ENCODE measurements around the gene CPA4.

CPA4 gene

GRCh38 chr7:130293521-130293920, 560 bp downstream of the CPA4 start:
- no peak for DNase-seq (ENCODE audit: insufficient read length)
- TF ChIP-seq POLR2A (IDR thresholded peaks at IDR 0.05; ENCODE audit: low read depth, low read length) (no peak), TAF1 (IDR thresholded peaks at IDR 0.05; ENCODE audit: borderline replicate concordance, low read depth, low read length) (no peak), POLR2AphosphoS5 (IDR thresholded peaks at IDR 0.05; ENCODE audit: low read depth, low read length) (no peak)
- no peak for FAIRE-seq

- DNase-seq (ENCODE audit: insufficient read length) (no peak), FAIRE-seq (no peak)
- TF ChIP-seq POLR2AphosphoS5 (IDR thresholded peaks at IDR 0.05; ENCODE audit: low read depth, low read length) (no peak), TAF1 (IDR thresholded peaks at IDR 0.05; ENCODE audit: borderline replicate concordance, low read depth, low read length) (no peak), POLR2A (IDR thresholded peaks at IDR 0.05; ENCODE audit: low read depth, low read length) (no peak)
Measured at GRCh38 chr7:130294314-130294713, 1.4 kb downstream of the CPA4 start.

GRCh38 chr7:130296221-130296951, 3.4 kb downstream of the CPA4 start:
- FAIRE-seq (no peak), DNase-seq (ENCODE audit: insufficient read length) (no peak)
- TF ChIP-seq POLR2A (IDR thresholded peaks at IDR 0.05; ENCODE audit: low read depth, low read length) (no peak), TAF1 (IDR thresholded peaks at IDR 0.05; ENCODE audit: borderline replicate concordance, low read depth, low read length) (no peak), POLR2AphosphoS5 (IDR thresholded peaks at IDR 0.05; ENCODE audit: low read depth, low read length) (no peak)

GRCh38 chr7:130297628-130298543, 4.9 kb downstream of the CPA4 start:
- DNase-seq (ENCODE audit: insufficient read length) (no peak), FAIRE-seq (no peak)

GRCh38 chr7:130298544-130299326, 5.8 kb downstream of the CPA4 start:
- FAIRE-seq: no peak
- TF ChIP-seq TAF1 (IDR thresholded peaks at IDR 0.05; ENCODE audit: borderline replicate concordance, low read depth, low read length): no peak
- no peak for TF ChIP-seq POLR2AphosphoS5 (IDR thresholded peaks at IDR 0.05; ENCODE audit: low read depth, low read length)
- no peak for TF ChIP-seq POLR2A (IDR thresholded peaks at IDR 0.05; ENCODE audit: low read depth, low read length)

More at GRCh38 chr7:130297628-130298543, 4.9 kb downstream of the CPA4 start:
- TF ChIP-seq TAF1 (IDR thresholded peaks at IDR 0.05; ENCODE audit: borderline replicate concordance, low read depth, low read length) (no peak), POLR2A (IDR thresholded peaks at IDR 0.05; ENCODE audit: low read depth, low read length) (no peak), POLR2AphosphoS5 (IDR thresholded peaks at IDR 0.05; ENCODE audit: low read depth, low read length) (no peak)

GRCh38 chr7:130299866-130300265, 6.9 kb downstream of the CPA4 start:
- DNase-seq (ENCODE audit: insufficient read length) (no peak), FAIRE-seq (no peak)
- TF ChIP-seq TAF1 (IDR thresholded peaks at IDR 0.05; ENCODE audit: borderline replicate concordance, low read depth, low read length) (no peak), POLR2A (IDR thresholded peaks at IDR 0.05; ENCODE audit: low read depth, low read length) (no peak), POLR2AphosphoS5 (IDR thresholded peaks at IDR 0.05; ENCODE audit: low read depth, low read length) (no peak)

More at GRCh38 chr7:130298544-130299326, 5.8 kb downstream of the CPA4 start:
- DNase-seq (ENCODE audit: insufficient read length): no peak

GRCh38 chr7:130301501-130302020, 8.6 kb downstream of the CPA4 start:
- no peak for TF ChIP-seq TAF1 (IDR thresholded peaks at IDR 0.05; ENCODE audit: borderline replicate concordance, low read depth, low read length)
- TF ChIP-seq POLR2AphosphoS5 (IDR thresholded peaks at IDR 0.05; ENCODE audit: low read depth, low read length): no peak
- TF ChIP-seq POLR2A (IDR thresholded peaks at IDR 0.05; ENCODE audit: low read depth, low read length): no peak
- DNase-seq (ENCODE audit: insufficient read length): no peak
- FAIRE-seq: no peak

GRCh38 chr7:130302649-130303048, 9.7 kb downstream of the CPA4 start:
- FAIRE-seq: no peak
- no peak for TF ChIP-seq TAF1 (IDR thresholded peaks at IDR 0.05; ENCODE audit: borderline replicate concordance, low read depth, low read length)
- TF ChIP-seq POLR2AphosphoS5 (IDR thresholded peaks at IDR 0.05; ENCODE audit: low read depth, low read length): no peak
- TF ChIP-seq POLR2A (IDR thresholded peaks at IDR 0.05; ENCODE audit: low read depth, low read length): no peak
- no peak for DNase-seq (ENCODE audit: insufficient read length)

GRCh38 chr7:130303127-130303526, 10.2 kb downstream of the CPA4 start:
- DNase-seq (ENCODE audit: insufficient read length): no peak
- no peak for FAIRE-seq
- no peak for TF ChIP-seq POLR2AphosphoS5 (IDR thresholded peaks at IDR 0.05; ENCODE audit: low read depth, low read length)
- no peak for TF ChIP-seq TAF1 (IDR thresholded peaks at IDR 0.05; ENCODE audit: borderline replicate concordance, low read depth, low read length)
- TF ChIP-seq POLR2A (IDR thresholded peaks at IDR 0.05; ENCODE audit: low read depth, low read length): no peak

GRCh38 chr7:130303551-130303950, 10.6 kb downstream of the CPA4 start:
- DNase-seq (ENCODE audit: insufficient read length) (no peak), FAIRE-seq (no peak)
- TF ChIP-seq TAF1 (IDR thresholded peaks at IDR 0.05; ENCODE audit: borderline replicate concordance, low read depth, low read length) (no peak), POLR2AphosphoS5 (IDR thresholded peaks at IDR 0.05; ENCODE audit: low read depth, low read length) (no peak)

- FAIRE-seq (no peak), DNase-seq (ENCODE audit: insufficient read length) (no peak)
- TF ChIP-seq POLR2A (IDR thresholded peaks at IDR 0.05; ENCODE audit: low read depth, low read length) (no peak), POLR2AphosphoS5 (IDR thresholded peaks at IDR 0.05; ENCODE audit: low read depth, low read length) (no peak), TAF1 (IDR thresholded peaks at IDR 0.05; ENCODE audit: borderline replicate concordance, low read depth, low read length) (no peak)
Measured at GRCh38 chr7:130303982-130304381, 11.0 kb downstream of the CPA4 start.

Data from GM12892 (cell line).